ENCODE results near the gene TNFRSF17. TPM values are rescaled to one million over a fixed set of nuclear protein-coding genes. Genes with fewer than 3 reads are reported as not detected.

TNFRSF17 gene
- total RNA-seq, 1 donor from 2014 or later = not detected

DNA sequence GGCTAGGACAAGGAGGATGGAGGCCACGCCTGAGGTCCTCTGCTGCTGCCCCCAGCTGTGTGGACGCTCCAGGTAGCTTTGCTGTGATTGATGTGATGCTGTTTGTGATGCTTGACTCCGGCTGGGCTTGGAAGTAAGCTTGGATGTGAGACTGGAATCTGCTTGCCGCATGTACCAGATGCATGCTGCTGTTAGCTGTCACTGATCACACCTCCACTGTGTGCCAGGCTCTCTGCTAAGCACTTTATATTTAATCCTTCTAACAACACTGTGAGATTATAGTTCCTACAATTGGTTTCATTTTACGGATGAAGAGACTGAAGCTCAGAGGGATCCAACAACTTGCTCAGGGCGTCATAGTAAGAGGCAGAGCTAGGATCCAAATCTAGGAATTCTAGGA is 35.0 kb downstream of the TNFRSF17 start:
- H3K36me3 ChIP-seq = peaks cover 0 to 5% of the 10 kb centered on the region in 2 donors
- intact Hi-C loops (cut with DNase I) = no loop called here
- no peak for TF ChIP-seq CTCF (IDR thresholded peaks at IDR 0.05)
- no peak for TF ChIP-seq POLR2A (IDR thresholded peaks at IDR 0.05)
- TF ChIP-seq POLR2AphosphoS5 (IDR thresholded peaks at IDR 0.05; ENCODE audit: insufficient read depth in 1 of 2, low read depth in 1 of 2) = no peak

DNA sequence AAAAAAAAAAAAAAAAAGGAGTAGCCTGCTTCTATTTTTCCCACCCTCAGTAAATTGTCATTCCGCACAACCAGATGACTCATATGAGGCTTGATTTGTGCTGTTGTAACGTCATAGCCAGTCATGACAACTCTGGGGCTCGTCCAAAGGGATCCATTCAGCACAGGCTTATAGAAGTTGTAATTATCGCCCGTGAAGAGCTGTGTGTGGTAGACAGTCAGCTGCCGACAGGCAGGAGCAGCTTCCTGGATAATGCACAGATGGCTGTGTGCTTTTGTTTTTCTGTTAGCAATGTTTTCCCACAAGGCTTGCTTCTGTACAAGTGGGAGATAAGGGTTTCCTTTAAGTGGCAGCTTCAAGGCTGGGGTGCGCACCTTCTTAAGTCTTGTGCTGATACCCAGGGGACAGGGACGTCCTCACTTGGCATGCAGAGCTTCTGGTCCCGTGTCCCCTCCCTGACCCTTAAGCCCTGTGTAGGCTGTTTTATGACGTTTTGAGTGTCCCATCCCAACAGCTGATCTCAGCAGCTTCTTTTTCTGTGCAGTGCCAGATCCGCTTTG is 37.5 kb downstream of the TNFRSF17 start:
- Histone ChIP-seq H3K4me1 (no peaks in the 10 kb centered on the region), H3K27ac (no peak overlapping the region), H3K27me3 (no peaks in the 10 kb centered on the region), H3K36me3 (peaks cover 0 to 5% of the 10 kb centered on the region in 2 donors), H3K9me3 (no peaks in the 10 kb centered on the region), H3K4me3 (no peak overlapping the region)
- intact Hi-C loops (cut with DNase I) = no loop called here
- DNase-seq (ENCODE audit: extremely low spot score in 2 of 2) = no peak
- no peak for TF ChIP-seq POLR2AphosphoS5 (IDR thresholded peaks at IDR 0.05; ENCODE audit: insufficient read depth in 1 of 2, low read depth in 1 of 2)
- no peak for TF ChIP-seq POLR2A (IDR thresholded peaks at IDR 0.05)
- no peak for TF ChIP-seq CTCF (IDR thresholded peaks at IDR 0.05)

More for the DNA sequence above, 35.0 kb downstream of the TNFRSF17 start:
- Histone ChIP-seq H3K9me3 (no peaks in the 10 kb centered on the region), H3K4me1 (no peaks in the 10 kb centered on the region), H3K4me3 (no peak overlapping the region), H3K27ac (no peak overlapping the region), H3K27me3 (no peaks in the 10 kb centered on the region)
- DNase-seq (ENCODE audit: extremely low spot score in 2 of 2) = no peak

DNA sequence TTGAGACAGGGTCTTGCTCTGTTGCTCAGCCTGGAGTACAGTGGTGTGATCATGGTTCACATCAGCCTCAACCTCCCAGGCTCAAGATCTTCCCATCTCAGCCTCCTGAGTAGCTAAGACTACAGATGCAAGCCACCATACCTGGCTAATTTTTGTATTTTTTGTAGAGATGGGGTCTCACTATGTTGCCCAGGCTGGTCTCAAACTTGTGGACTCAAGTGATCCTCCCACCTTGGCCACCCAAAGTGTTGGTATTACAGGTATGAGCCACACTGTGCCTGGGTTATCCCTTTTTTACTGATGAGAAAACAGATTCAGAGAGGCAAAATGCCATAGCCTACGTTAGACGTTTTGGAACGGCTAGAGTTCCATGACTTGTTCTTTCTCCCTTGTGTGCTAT is 41.6 kb downstream of the TNFRSF17 start:
- intact Hi-C loops (cut with DNase I) = no loop called here
- H3K27ac ChIP-seq = no peak overlapping the region
- no peak for DNase-seq (ENCODE audit: extremely low spot score in 2 of 2)

DNA sequence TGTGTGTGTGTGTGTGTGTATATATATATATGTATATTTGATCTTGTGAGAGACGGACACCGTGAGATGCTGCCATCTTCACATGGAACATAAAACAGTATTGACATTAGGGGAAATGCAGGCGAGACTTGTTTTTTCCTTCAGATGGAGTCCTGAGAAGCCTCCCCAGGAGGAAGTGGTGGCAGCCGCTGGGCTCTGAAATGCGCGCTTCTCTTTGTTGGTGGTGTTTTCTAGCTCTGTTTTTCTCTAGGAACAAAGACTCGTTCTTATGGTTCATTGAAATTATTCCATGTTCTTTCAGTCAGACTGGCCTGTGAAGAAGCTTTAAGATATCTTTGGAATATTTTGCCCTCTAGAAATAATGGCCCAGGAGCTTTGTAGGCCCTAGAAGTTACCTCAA is 44.5 kb downstream of the TNFRSF17 start:
- Histone ChIP-seq H3K27ac (no peak overlapping the region), H3K4me3 (no peak overlapping the region), H3K9me3 (no peaks in the 10 kb centered on the region), H3K4me1 (peaks cover 13% of the 10 kb centered on the region), H3K36me3 (no peaks in the 10 kb centered on the region), H3K27me3 (no peaks in the 10 kb centered on the region)
- TF ChIP-seq CTCF (IDR thresholded peaks at IDR 0.05) = no peak
- TF ChIP-seq POLR2AphosphoS5 (IDR thresholded peaks at IDR 0.05; ENCODE audit: insufficient read depth in 1 of 2, low read depth in 1 of 2) = no peak
- no peak for TF ChIP-seq POLR2A (IDR thresholded peaks at IDR 0.05)
- intact Hi-C loops (cut with DNase I) = no loop called here
- DNase-seq (ENCODE audit: extremely low spot score in 2 of 2) = no peak

More for the DNA sequence above, 41.6 kb downstream of the TNFRSF17 start:
- H3K27me3 ChIP-seq = no peaks in the 10 kb centered on the region
- H3K4me1 ChIP-seq = peaks cover 13% of the 10 kb centered on the region
- H3K36me3 ChIP-seq = peaks cover 0 to 5% of the 10 kb centered on the region in 2 donors
- no peak overlapping the region for H3K4me3 ChIP-seq
- TF ChIP-seq POLR2AphosphoS5 (IDR thresholded peaks at IDR 0.05; ENCODE audit: insufficient read depth in 1 of 2, low read depth in 1 of 2) (no peak), POLR2A (IDR thresholded peaks at IDR 0.05) (no peak), CTCF (IDR thresholded peaks at IDR 0.05) (no peak)
- H3K9me3 ChIP-seq = no peaks in the 10 kb centered on the region

- intact Hi-C loops (cut with DNase I) = no loop called here
- Histone ChIP-seq H3K4me1 (peaks cover 13% of the 10 kb centered on the region), H3K9me3 (no peaks in the 10 kb centered on the region), H3K36me3 (no peaks in the 10 kb centered on the region), H3K4me3 (no peak overlapping the region), H3K27me3 (no peaks in the 10 kb centered on the region), H3K27ac (peak overlapping the region; percentile 75)
- DNase-seq (ENCODE audit: extremely low spot score in 2 of 2) = no peak
- no peak for TF ChIP-seq POLR2AphosphoS5 (IDR thresholded peaks at IDR 0.05; ENCODE audit: insufficient read depth in 1 of 2, low read depth in 1 of 2)
These were observed 44.9 kb downstream of the TNFRSF17 start for GRCh38 chr16:12009922-12010321.
